Rectal smooth muscle tissue (tissue), 1 donor: Measurements from ENCODE around the gene ANKRD11.
"Not testable (repeated sequence)": the region's sequence is repeated elsewhere in the genome, so short reads cannot be mapped to it uniquely, and the experiment has no call there.

Source experiments
- H3K27ac ChIP-seq: one replicate; pipeline ENCODE4 v1.7.0; 2013; ENCODE audit warnings: low read depth, low read length, inconsistent platforms
- H3K27me3 ChIP-seq: one replicate; pipeline ENCODE4 v1.7.0; 2013; ENCODE audit warnings: low read length; ENCODE audit not compliant: control insufficient read depth, insufficient read depth
- H3K36me3 ChIP-seq: one replicate; pipeline ENCODE4 v1.7.0; 2013; ENCODE audit warnings: low read length; ENCODE audit not compliant: control insufficient read depth, insufficient read depth
- H3K4me1 ChIP-seq: one replicate; pipeline ENCODE4 v1.7.0; 2013; ENCODE audit warnings: low read length; ENCODE audit not compliant: control insufficient read depth, insufficient read depth
- H3K4me3 ChIP-seq: one replicate; pipeline ENCODE4 v1.7.0; 2013; ENCODE audit warnings: low read length
- H3K9ac ChIP-seq: one replicate; pipeline ENCODE4 v1.7.0; 2013; ENCODE audit warnings: low read length

ANKRD11 gene

GRCh38 chr16:89398924-89399323 lies 91.4 kb downstream of the ANKRD11 start:
- Histone ChIP-seq H3K36me3 (no peaks in the 10 kb centered on the region), H3K27ac (no peak overlapping the region), H3K27me3 (no peaks in the 10 kb centered on the region), H3K4me1 (peaks cover 13% of the 10 kb centered on the region), H3K9ac (no peak overlapping the region), H3K4me3 (no peak overlapping the region)

GRCh38 chr16:89397331-89397861 lies 93.0 kb downstream of the ANKRD11 start:
- H3K27me3 ChIP-seq = no peaks in the 10 kb centered on the region
- H3K27ac ChIP-seq = no peak overlapping the region
- no peak overlapping the region for H3K9ac ChIP-seq
- no peak overlapping the region for H3K4me3 ChIP-seq
- H3K36me3 ChIP-seq = no peaks in the 10 kb centered on the region
- H3K4me1 ChIP-seq = peaks cover 18% of the 10 kb centered on the region

- Histone ChIP-seq H3K36me3 (no peaks in the 10 kb centered on the region), H3K27ac (peak overlapping the region; percentile 92), H3K9ac (no peak overlapping the region), H3K4me1 (peaks cover 22% of the 10 kb centered on the region), H3K27me3 (no peaks in the 10 kb centered on the region), H3K4me3 (no peak overlapping the region)
These were observed 94.2 kb downstream of the ANKRD11 start for GRCh38 chr16:89396156-89396555.

- Histone ChIP-seq H3K9ac (no peak overlapping the region), H3K4me1 (peaks cover 23% of the 10 kb centered on the region), H3K27ac (peak overlapping the region; percentile 92), H3K36me3 (no peaks in the 10 kb centered on the region), H3K4me3 (peak overlapping the region; percentile 38), H3K27me3 (no peaks in the 10 kb centered on the region)
These were observed 94.9 kb downstream of the ANKRD11 start for GRCh38 chr16:89395150-89396142.

DNA sequence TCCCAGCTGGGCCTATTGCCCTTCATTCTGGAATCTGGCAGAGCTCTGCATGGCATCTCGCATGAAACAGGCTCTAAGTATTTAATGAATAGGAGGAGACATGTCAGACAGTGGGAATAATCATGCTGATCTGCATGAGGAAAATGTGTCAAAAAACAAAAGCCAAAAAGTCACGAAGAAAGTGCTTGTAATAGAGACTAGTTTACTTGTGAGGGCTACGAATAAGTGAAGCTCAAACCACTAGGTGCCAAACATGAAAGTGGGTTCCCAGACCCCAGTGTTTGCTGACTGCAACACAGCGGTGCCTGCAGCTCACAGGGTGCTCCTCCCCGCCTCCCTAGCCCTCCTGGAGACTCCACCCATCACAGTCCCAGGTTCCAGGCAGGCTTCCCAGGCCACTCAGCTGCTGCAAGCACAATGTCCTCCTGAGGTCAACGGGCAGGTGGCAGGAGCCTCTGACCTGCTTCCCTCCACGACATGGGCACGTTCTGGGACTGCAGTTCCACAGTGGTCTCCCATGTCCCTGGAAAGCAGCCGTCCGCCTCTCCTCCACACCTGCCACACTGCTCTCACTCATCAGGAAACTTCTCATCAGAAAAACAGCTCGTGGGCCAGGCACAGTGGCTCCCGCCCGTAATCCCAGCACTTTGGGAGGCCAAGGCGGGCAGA lies 96.5 kb downstream of the ANKRD11 start:
- Histone ChIP-seq H3K36me3 (no peaks in the 10 kb centered on the region), H3K4me3 (no peak overlapping the region), H3K9ac (no peak overlapping the region), H3K4me1 (peaks cover 23% of the 10 kb centered on the region), H3K27me3 (no peaks in the 10 kb centered on the region), H3K27ac (peak overlapping the region; percentile 24)

GRCh38 chr16:89392881-89393737 lies 97.3 kb downstream of the ANKRD11 start:
- Histone ChIP-seq H3K27ac (peak overlapping the region; percentile 24), H3K27me3 (no peaks in the 10 kb centered on the region), H3K9ac (no peak overlapping the region), H3K4me3 (no peak overlapping the region), H3K36me3 (no peaks in the 10 kb centered on the region), H3K4me1 (peaks cover 23% of the 10 kb centered on the region)

GRCh38 chr16:89390224-89390583 lies 100.2 kb downstream of the ANKRD11 start:
- H3K27ac ChIP-seq, H3K4me3 ChIP-seq, H3K27me3 ChIP-seq, H3K9ac ChIP-seq, H3K36me3 ChIP-seq: not testable (repeated sequence)
- H3K4me1 ChIP-seq = peaks cover 15% of the 10 kb centered on the region

DNA sequence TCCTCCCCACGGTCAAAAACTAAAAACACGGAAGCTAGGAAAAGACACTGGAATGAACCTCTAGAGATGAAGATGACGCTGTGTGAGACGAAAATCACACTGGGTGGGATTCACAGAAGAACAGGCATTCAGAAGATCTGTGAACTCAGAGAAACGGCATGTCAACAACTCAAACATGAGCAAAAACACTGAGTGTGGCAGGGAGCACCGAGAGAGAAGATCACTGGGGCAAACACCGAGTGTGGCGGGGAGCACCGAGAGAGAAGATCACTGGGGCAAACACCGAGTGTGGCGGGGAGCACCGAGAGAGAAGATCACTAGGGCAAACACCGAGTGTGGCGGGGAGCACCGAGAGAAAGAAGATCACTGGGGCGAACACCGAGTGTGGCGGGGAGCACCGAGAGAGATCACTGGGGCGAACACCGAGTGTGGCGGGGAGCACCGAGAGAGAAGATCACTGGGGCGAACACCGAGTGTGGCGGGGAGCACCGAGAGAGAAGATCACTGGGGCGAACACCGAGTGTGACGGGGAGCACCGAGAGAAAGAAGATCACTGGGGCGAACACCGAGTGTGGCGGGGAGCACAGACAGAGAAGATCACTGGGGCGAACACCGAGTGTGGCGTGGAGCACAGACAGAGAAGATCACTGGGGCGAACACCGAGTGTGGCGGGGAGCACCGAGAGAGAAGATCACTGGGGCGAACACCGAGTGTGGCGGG lies 100.7 kb downstream of the ANKRD11 start:
- not testable (repeated sequence) for H3K4me3 ChIP-seq, H3K27ac ChIP-seq, H3K27me3 ChIP-seq, H3K36me3 ChIP-seq, H3K9ac ChIP-seq
- H3K4me1 ChIP-seq = peaks cover 12% of the 10 kb centered on the region

- Histone ChIP-seq H3K27ac (no peak overlapping the region), H3K4me3 (no peak overlapping the region), H3K4me1 (peaks cover 6% of the 10 kb centered on the region), H3K27me3 (no peaks in the 10 kb centered on the region), H3K36me3 (no peaks in the 10 kb centered on the region), H3K9ac (no peak overlapping the region)
These were observed 101.8 kb downstream of the ANKRD11 start for GRCh38 chr16:89388536-89388935.

GRCh38 chr16:89386306-89387185 lies 103.8 kb downstream of the ANKRD11 start:
- H3K4me1 ChIP-seq = peaks cover 7% of the 10 kb centered on the region
- H3K27ac ChIP-seq = no peak overlapping the region

DNA sequence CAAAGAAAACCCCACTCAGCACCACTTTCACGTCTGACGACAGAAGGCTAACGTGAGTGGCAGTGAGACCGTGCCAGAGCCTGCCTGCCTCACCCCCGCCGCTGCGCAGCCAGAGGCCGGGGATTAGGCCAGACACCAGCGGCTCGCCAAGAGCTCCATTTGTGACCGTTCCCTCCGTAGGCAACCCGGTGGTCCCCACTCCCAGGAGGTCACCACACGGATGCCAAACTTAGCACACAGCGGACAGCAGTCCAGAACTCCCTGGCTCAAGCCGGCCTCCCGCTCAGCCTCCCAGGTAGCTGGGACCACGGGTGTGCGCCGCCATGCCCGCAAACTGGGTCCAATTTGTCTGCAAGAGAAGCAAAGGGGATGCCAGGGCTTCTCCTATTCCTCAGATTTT lies 104.6 kb downstream of the ANKRD11 start:
- Histone ChIP-seq H3K4me1 (peaks cover 2% of the 10 kb centered on the region), H3K4me3 (no peak overlapping the region), H3K27me3 (no peaks in the 10 kb centered on the region), H3K27ac (no peak overlapping the region), H3K9ac (no peak overlapping the region), H3K36me3 (no peaks in the 10 kb centered on the region)

More at GRCh38 chr16:89386306-89387185, 103.8 kb downstream of the ANKRD11 start:
- Histone ChIP-seq H3K4me3 (no peak overlapping the region), H3K9ac (no peak overlapping the region), H3K27me3 (no peaks in the 10 kb centered on the region), H3K36me3 (no peaks in the 10 kb centered on the region)
